Upper lobe of left lung (tissue), 6 donors: ENCODE results near the gene GUCD1. TPM values are rescaled to one million over a fixed set of nuclear protein-coding genes. Genes with fewer than 3 reads are reported as not detected.

ENCODE experiments used
- ATAC-seq, 2 donors: fragments of 200-7000 bp; cut with Tn5 transposase; one replicate each; pipeline ENCODE4 v1.9.1; 2022; ENCODE audit warnings: mild to moderate bottlenecking in 2 of 2, moderate library complexity in 2 of 2; ENCODE audit not compliant: low FRiP score in 2 of 2
- DNase-seq, 2 donors: peaks; one replicate each; pipeline ENCODE4 v3.0.0-alpha.2; 2019 to 2020
- H3K27ac ChIP-seq, 4 donors: fragments of 200-600 bp; sonication (generic); one replicate each; pipeline ENCODE4 v1.5.1; 2016 to 2019
- H3K27me3 ChIP-seq, 4 donors: fragments of 200-600 bp; sonication (generic); one replicate each; pipeline ENCODE4 v1.5.1; 2017 to 2019
- H3K36me3 ChIP-seq, 4 donors: fragments of 200-600 bp; sonication (generic); one replicate each; pipeline ENCODE4 v1.5.1; 2016 to 2019
- H3K4me1 ChIP-seq, 4 donors: fragments of 200-600 bp; sonication (generic); one replicate each; pipeline ENCODE4 v1.5.1; 2018 to 2019
- H3K4me3 ChIP-seq, 4 donors: fragments of 200-600 bp; sonication (generic); one replicate each; pipeline ENCODE4 v1.5.1; 2017 to 2019; ENCODE audit warnings: mild to moderate bottlenecking in 2 of 4, moderate library complexity in 1 of 4
- H3K9me3 ChIP-seq, 4 donors: fragments of 200-600 bp; sonication (generic); one replicate each; pipeline ENCODE4 v1.5.1; 2018 to 2019
- EP300 ChIP-seq, 4 donors: sonication (generic); formaldehyde crosslinking; IDR thresholded peaks; one replicate each; pipeline ENCODE4 v1.5.1; 2017; ENCODE audit warnings: antibody characterized with exemption in 4 of 4, control low read depth in 2 of 4
- POLR2A ChIP-seq, 4 donors: fragments of 450-650 bp; IDR thresholded peaks; one replicate each; pipeline ENCODE4 v1.5.1; 2016 to 2017; ENCODE audit warnings: antibody characterized with exemption in 4 of 4, mild to moderate bottlenecking in 2 of 4
- POLR2AphosphoS5 ChIP-seq, 2 donors: sonication (generic); formaldehyde crosslinking; IDR thresholded peaks; one replicate each; pipeline ENCODE4 v1.5.1; 2017; ENCODE audit warnings: antibody characterized with exemption in 2 of 2
- WGBS, 2 donors: methylation state at CpG; one replicate each; pipeline ENCODE4 v1.1.5; 2017 to 2018; 5-methylcytosine and 5-hydroxymethylcytosine counted together
- total RNA-seq, 6 donors: library from RNA; depleted of rRNA in 4 of 6; stranded (reverse); fragments of >200 nt in 4 of 6; gene quantifications; one replicate each; pipeline versions ENCODE4 v1.1.0 to v1.2.1, GENCODE V29; 2016 to 2021
- TF ChIP-seq, protein P1 (sequence below), 6 experiments: fragments of 450-650 bp in 4 of 6; fragments of 200-600 bp in 2 of 6; sonication (generic) in 2 of 6; IDR thresholded peaks; one replicate each; pipeline ENCODE4 v1.5.1; 2016 to 2019; ENCODE audit warnings: antibody characterized with exemption in 6 of 6
- donor health status: DM: no; HTN: no; CAD: no; lungs with moderate emphysema.
- donor health status: DM: no; HTN: yes; CAD: no; lungs with severe emphysema.

The GUCD1 gene
- total RNA-seq, 6 donors from 2014 or later: 77.5 to 231 (median 160) TPM

DNA sequence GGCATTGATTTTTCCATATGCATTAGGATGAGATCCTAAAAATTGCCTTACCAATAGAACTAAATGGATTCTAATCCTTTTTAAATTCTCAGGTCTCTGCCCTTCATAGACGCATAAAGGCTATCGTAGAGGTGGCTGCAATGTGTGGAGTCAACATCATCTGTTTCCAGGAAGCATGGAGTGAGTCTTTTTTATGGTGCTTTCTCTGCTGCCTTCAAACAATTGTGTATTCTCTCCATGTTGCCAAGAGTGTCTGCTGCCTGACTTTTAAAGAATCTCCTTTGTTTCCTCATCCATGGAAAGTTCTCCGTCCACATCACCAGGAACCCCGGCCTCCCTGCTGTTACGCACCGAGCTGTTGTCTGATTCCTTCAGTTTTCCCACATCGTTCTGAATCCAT is 52.9 kb downstream of the GUCD1 start:
- TF ChIP-seq POLR2AphosphoS5 (IDR thresholded peaks at IDR 0.05) (no peak), POLR2A (IDR thresholded peaks at IDR 0.05) (no peak), EP300 (IDR thresholded peaks at IDR 0.05) (no peak)
- TF ChIP-seq, protein P1, sequence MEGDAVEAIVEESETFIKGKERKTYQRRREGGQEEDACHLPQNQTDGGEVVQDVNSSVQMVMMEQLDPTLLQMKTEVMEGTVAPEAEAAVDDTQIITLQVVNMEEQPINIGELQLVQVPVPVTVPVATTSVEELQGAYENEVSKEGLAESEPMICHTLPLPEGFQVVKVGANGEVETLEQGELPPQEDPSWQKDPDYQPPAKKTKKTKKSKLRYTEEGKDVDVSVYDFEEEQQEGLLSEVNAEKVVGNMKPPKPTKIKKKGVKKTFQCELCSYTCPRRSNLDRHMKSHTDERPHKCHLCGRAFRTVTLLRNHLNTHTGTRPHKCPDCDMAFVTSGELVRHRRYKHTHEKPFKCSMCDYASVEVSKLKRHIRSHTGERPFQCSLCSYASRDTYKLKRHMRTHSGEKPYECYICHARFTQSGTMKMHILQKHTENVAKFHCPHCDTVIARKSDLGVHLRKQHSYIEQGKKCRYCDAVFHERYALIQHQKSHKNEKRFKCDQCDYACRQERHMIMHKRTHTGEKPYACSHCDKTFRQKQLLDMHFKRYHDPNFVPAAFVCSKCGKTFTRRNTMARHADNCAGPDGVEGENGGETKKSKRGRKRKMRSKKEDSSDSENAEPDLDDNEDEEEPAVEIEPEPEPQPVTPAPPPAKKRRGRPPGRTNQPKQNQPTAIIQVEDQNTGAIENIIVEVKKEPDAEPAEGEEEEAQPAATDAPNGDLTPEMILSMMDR (IDR thresholded peaks at IDR 0.05): no peak
- Histone ChIP-seq H3K36me3 (no peaks in the 10 kb centered on the region), H3K27me3 (no peaks in the 10 kb centered on the region), H3K4me1 (peaks cover 17 to 28% (median 22%) of the 10 kb centered on the region in 4 donors), H3K9me3 (no peaks in the 10 kb centered on the region), H3K27ac (no peak overlapping the region), H3K4me3 (no peak overlapping the region)
- WGBS, 2 donors: 81 to 85% methylated on average over 7 of the region's 7 CpGs
- DNase-seq (no peak), ATAC-seq (no peak)

DNA sequence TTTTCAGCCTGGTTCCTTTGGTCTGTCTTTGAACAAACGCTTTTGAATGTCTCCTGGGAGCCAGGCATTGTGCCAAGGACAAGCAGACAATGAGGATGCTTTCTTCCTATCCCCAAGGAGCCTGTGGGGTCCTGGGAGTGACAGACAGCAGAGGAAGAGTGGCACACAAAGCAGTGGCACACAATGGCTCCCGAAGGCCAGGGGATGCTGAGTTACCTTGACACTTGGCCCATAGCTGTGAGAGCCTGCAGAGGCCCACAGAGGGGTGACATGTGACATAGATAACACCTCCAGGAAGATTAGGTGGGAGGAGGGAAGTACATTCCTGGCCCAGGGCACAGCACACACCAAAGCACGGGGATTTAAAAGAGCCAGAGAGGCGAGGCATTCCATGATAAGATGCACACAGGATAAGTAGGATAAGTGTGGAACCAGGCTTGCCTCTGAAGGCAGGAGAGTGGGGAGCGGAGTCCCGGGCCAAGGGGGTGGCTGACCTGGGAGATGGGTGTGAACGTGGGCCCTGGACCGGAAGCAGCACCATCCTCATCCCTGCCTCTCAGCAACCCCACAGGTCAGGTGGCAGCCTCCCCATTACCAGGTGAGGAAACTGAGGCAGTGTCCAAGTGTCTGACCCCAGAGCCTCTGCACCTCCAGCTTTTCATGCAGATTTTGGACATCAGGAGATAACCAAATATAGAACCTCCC is 53.5 kb downstream of the GUCD1 start:
- no peak overlapping the region for H3K27ac ChIP-seq
- H3K4me1 ChIP-seq: peaks cover 13 to 23% (median 16%) of the 10 kb centered on the region in 4 donors
- ATAC-seq (no peak), DNase-seq (no peak)
- WGBS, 2 donors: 78 to 81% methylated on average over 8 of the region's 8 CpGs
- no peaks in the 10 kb centered on the region for H3K27me3 ChIP-seq
- TF ChIP-seq, protein P1 (IDR thresholded peaks at IDR 0.05): no peak
- no peak for TF ChIP-seq EP300 (IDR thresholded peaks at IDR 0.05)
- TF ChIP-seq POLR2AphosphoS5 (IDR thresholded peaks at IDR 0.05): no peak
- no peak for TF ChIP-seq POLR2A (IDR thresholded peaks at IDR 0.05)
- no peaks in the 10 kb centered on the region for H3K9me3 ChIP-seq
- H3K36me3 ChIP-seq: no peaks in the 10 kb centered on the region
- no peak overlapping the region for H3K4me3 ChIP-seq

DNA sequence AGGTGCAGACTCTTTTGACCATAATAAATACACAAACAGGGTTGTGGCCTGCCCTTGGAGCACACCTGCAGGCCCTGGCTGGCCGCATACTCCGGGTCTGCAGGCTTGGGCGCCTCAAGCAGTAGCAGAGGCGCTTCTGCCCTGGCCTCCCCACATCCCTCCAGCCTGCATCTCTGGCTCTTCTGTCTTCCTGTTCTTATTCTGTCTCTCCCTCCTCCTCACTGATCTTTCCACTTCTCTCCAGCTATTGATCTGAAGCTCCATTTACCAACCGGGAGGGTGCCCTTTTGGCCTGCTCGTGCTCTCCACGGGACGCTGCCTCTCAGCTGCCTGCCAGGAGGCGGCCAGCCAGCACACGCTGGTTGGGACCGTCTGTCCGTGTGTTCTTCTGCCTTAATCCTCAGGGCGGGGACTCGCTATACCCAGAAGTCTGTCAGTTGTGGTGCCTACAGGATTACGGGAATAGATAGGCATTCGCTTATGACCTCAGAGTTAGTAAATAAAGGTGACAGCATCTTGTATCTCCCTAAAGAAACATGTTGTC is 54.6 kb downstream of the GUCD1 start:
- peak in 1 of 2 donors; percentile 52 for DNase-seq
- no peak for ATAC-seq
- Histone ChIP-seq H3K27me3 (no peaks in the 10 kb centered on the region), H3K4me3 (no peak overlapping the region), H3K9me3 (no peaks in the 10 kb centered on the region), H3K4me1 (peaks cover 6 to 14% (median 10%) of the 10 kb centered on the region in 4 donors), H3K27ac (no peak overlapping the region), H3K36me3 (no peaks in the 10 kb centered on the region)
- WGBS, 2 donors: 88 to 89% methylated on average over 16 of the region's 16 CpGs
- TF ChIP-seq EP300 (IDR thresholded peaks at IDR 0.05) (no peak), POLR2AphosphoS5 (IDR thresholded peaks at IDR 0.05) (no peak), POLR2A (IDR thresholded peaks at IDR 0.05) (no peak)
- TF ChIP-seq, protein P1 (IDR thresholded peaks at IDR 0.05): no peak

DNA sequence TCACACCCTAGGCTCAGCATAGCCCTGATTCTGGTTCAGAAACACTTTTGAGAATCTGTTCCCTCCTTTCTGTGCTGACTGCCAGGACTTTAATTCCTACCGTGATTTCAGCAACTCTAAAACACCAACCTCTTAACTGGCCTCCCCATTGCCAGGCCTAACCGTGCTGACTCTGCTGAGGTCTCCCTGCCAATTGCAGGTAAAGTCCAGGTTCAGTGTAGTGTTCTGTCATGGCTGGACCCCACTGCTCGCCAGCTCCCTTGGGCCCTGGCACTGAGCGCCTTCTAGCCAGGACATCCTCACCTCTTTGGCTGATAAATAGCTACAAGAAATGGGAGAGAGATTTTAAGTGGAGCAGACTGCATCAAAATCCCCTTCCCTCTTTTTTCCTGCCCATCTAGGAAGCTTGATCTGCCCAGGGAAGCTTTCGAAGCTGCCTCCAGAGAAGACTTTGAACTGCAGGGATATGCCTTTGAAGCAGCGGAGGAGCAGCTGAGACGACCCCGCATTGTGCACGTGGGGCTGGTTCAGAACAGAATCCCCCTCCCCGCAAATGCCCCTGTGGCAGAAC is 55.1 kb downstream of the GUCD1 start:
- ATAC-seq (no peak), DNase-seq (no peak)
- no peaks in the 10 kb centered on the region for H3K36me3 ChIP-seq
- no peak overlapping the region for H3K4me3 ChIP-seq
- H3K4me1 ChIP-seq: peaks cover 8 to 17% (median 12%) of the 10 kb centered on the region in 4 donors
- 93 to 94% methylated on average over 9 to 10 of the region's 10 CpGs for WGBS, 2 donors
- no peak overlapping the region for H3K27ac ChIP-seq
- no peaks in the 10 kb centered on the region for H3K27me3 ChIP-seq
- TF ChIP-seq, protein P1 (IDR thresholded peaks at IDR 0.05): no peak
- no peaks in the 10 kb centered on the region for H3K9me3 ChIP-seq
